Spleen (tissue), 11 donors: ENCODE measurements around the gene FEN1. TPM values are rescaled to one million over a fixed set of nuclear protein-coding genes. Genes with fewer than 3 reads are reported as not detected.

ENCODE experiments used
- DNase-seq: peaks from one replicate; pipeline ENCODE4 v3.0.0-alpha.2; 2020
- H3K27ac ChIP-seq, 8 donors: fragments of 200-600 bp; sonication (generic) in 7 of 8; 1 replicate in 4 of 8; 2 replicates in 4 of 8; pipeline versions ENCODE4 v1.5.0 to v1.8.0; 2016 to 2021; ENCODE audit warnings: inconsistent platforms in 4 of 8, mild to moderate bottlenecking in 4 of 8, moderate library complexity in 1 of 8
- H3K27me3 ChIP-seq, 7 donors: fragments of 200-600 bp; sonication (generic) in 6 of 7; replicated peaks in 1 of 7; 1 replicate in 4 of 7; 2 replicates in 3 of 7; pipeline versions ENCODE4 v1.5.0 to v1.8.0; 2016 to 2021; ENCODE audit warnings: inconsistent platforms in 3 of 7, mild to moderate bottlenecking in 1 of 7
- H3K36me3 ChIP-seq, 6 donors: fragments of 200-600 bp; sonication (generic) in 5 of 6; 1 replicate in 4 of 6; 2 replicates in 2 of 6; pipeline versions ENCODE4 v1.5.0 to v1.8.0; 2016 to 2021; ENCODE audit warnings: inconsistent platforms in 2 of 6
- H3K4me1 ChIP-seq, 6 donors: fragments of 200-600 bp; sonication (generic) in 5 of 6; 1 replicate in 3 of 6; 2 replicates in 3 of 6; pipeline versions ENCODE4 v1.5.0 to v1.8.0; 2016 to 2021; ENCODE audit warnings: inconsistent platforms in 3 of 6
- H3K4me3 ChIP-seq, 8 donors: fragments of 200-600 bp; sonication (generic) in 7 of 8; 1 replicate in 4 of 8; 2 replicates in 4 of 8; pipeline versions ENCODE4 v1.5.0 to v1.8.0; 2016 to 2021; ENCODE audit warnings: inconsistent platforms in 4 of 8, mild to moderate bottlenecking in 4 of 8, moderate library complexity in 2 of 8
- H3K9me3 ChIP-seq, 8 donors: fragments of 200-600 bp; sonication (generic) in 7 of 8; 1 replicate in 4 of 8; 2 replicates in 4 of 8; pipeline versions ENCODE4 v1.5.0 to v1.8.0; 2016 to 2021; ENCODE audit warnings: inconsistent platforms in 4 of 8
- POLR2A ChIP-seq, 3 donors: fragments of 450-650 bp; IDR thresholded peaks; one replicate each; pipeline ENCODE4 v1.5.1; 2017; ENCODE audit warnings: antibody characterized with exemption in 3 of 3, mild to moderate bottlenecking in 1 of 3
- POLR2AphosphoS5 ChIP-seq, 3 donors: sonication (generic); formaldehyde crosslinking; IDR thresholded peaks; one replicate each; pipeline ENCODE4 v1.5.1; 2017; ENCODE audit warnings: antibody characterized with exemption in 3 of 3
- WGBS, 5 donors: extraction: QIAGEN DNeasy Blood & Tissue Kit in 3 of 5; methylation state at CpG; one replicate each; pipeline versions ENCODE4 v1.1.5 to v1.1.7; 2013 to 2018; 5-methylcytosine and 5-hydroxymethylcytosine counted together
- intact Hi-C: fragments of 100-400 bp; cut with DNase I; formaldehyde crosslinking; loops from one replicate; pipeline ENCODE4 v1.15.0; 2023; ENCODE audit warnings: low total_unique reads
- polyA plus RNA-seq, 3 donors: library from polyadenylated mRNA; stranded (reverse); fragments of 200-250 nt; gene quantifications; one replicate each; pipeline ENCODE4 v1.2.1, GENCODE V29; 2013
- total RNA-seq, 7 donors: library from RNA; depleted of rRNA in 3 of 7; stranded (reverse); fragments of >200 nt in 3 of 7; fragmentation: NEBNext Ultra II Directional in 4 of 7; extraction: Animal tissue kit (Norgen Biotek cat#: 25700) in 4 of 7; gene quantifications; one replicate each; pipeline versions ENCODE4 v1.1.0 to v1.2.1, GENCODE V29; 2016 to 2021
- TF ChIP-seq, protein P1 (sequence below), 11 experiments: fragments of 200-600 bp in 7 of 11; fragments of 450-650 bp in 4 of 11; sonication (generic) in 4 of 11; IDR thresholded peaks in 8 of 11; conservative IDR thresholded peaks in 3 of 11; 1 replicate in 7 of 11; 2 replicates in 4 of 11; pipeline versions ENCODE4 v1.4.0 to v1.8.0; 2016 to 2021; ENCODE audit warnings: antibody characterized with exemption in 11 of 11, inconsistent platforms in 4 of 11, mild to moderate bottlenecking in 1 of 11
- donor health status: healthy with polysubstance abuse.
- donor health status: DM: no; HTN: no; CAD: no; lungs with moderate emphysema.
- donor health status: DM: no; HTN: no; CAD: no.
- donor health status: Bipolar disorder and iron deficiency.
- donor health status: healthy.
- donor health status: DM: no; HTN: no; CAD: no.
- donor health status: DM: yes; HTN: yes; CAD: no.

The FEN1 gene
- total and polyA plus RNA-seq, 10 donors: 7.3 to 17.2 (median 14.8) TPM

DNA sequence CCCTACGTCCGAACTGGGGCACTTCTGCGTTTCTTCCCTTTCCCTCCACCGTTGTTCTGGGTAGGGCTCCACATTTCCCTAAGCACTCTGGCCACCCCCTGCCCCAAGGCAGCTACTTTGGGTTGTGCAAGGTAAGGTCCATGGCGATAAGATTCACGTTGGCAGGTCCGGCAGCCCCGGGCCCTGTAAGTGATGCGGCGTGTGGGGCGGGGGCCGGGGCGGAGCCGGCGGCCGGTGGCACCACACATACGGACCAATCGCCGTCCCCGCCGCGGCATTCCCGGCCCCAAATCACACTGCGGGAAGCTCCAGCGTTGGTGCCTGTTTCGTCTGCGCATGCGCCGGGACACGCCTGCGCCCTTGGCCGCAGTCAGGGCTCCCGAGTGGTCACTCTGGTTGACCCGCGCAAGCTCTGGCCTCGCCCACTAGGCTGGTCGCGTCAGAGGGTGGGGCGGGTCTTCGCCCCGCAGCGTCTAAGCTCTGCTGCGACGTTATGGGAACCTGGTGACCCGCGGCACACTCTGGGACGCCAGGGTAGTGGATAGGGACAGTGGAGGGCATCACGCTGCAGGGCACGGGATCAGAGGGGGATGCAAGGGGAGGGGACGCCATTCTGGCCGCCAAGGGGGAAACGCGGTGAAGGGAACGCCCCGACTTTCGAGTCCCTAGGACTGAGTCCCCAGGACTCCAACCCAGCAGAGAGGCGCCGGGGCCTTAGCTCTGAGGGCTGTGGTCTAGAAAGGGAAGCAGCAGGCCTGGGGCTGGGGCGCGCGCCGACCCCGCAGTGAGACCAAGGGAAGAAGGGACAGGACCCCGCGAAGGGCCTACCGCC lies 22.5 kb downstream of the FEN1 start:
- DNase-seq: peak; percentile 94
- H3K27me3 ChIP-seq: peaks cover 0 to 34% (median 8%) of the 10 kb centered on the region in 7 donors
- peaks cover 3 to 39% (median 26%) of the 10 kb centered on the region in 6 donors for H3K4me1 ChIP-seq
- intact Hi-C loops: no loop called here
- no peaks in the 10 kb centered on the region for H3K9me3 ChIP-seq
- 1 to 3% (median 1%) methylated on average over 5 to 66 of the region's 66 CpGs for WGBS, 5 donors
- peak overlapping the region; percentile 56 to 85 (median 70) for H3K4me3 ChIP-seq
- peak overlapping the region; percentile 77 to 95 (median 92) for H3K27ac ChIP-seq
- TF ChIP-seq POLR2AphosphoS5 (IDR thresholded peaks at IDR 0.05): peak; percentile 95 to 98 (median 98)
- TF ChIP-seq POLR2A (IDR thresholded peaks at IDR 0.05): peak in 2 of 3 donors; percentile 70 to 72
- TF ChIP-seq, protein P1, sequence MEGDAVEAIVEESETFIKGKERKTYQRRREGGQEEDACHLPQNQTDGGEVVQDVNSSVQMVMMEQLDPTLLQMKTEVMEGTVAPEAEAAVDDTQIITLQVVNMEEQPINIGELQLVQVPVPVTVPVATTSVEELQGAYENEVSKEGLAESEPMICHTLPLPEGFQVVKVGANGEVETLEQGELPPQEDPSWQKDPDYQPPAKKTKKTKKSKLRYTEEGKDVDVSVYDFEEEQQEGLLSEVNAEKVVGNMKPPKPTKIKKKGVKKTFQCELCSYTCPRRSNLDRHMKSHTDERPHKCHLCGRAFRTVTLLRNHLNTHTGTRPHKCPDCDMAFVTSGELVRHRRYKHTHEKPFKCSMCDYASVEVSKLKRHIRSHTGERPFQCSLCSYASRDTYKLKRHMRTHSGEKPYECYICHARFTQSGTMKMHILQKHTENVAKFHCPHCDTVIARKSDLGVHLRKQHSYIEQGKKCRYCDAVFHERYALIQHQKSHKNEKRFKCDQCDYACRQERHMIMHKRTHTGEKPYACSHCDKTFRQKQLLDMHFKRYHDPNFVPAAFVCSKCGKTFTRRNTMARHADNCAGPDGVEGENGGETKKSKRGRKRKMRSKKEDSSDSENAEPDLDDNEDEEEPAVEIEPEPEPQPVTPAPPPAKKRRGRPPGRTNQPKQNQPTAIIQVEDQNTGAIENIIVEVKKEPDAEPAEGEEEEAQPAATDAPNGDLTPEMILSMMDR (IDR thresholded peaks at IDR 0.05 in 8 of 11, conservative IDR thresholded peaks at IDR 0.05 in 3 of 11): no peak
- H3K36me3 ChIP-seq: peaks cover 0 to 24% (median 2%) of the 10 kb centered on the region in 6 donors

DNA sequence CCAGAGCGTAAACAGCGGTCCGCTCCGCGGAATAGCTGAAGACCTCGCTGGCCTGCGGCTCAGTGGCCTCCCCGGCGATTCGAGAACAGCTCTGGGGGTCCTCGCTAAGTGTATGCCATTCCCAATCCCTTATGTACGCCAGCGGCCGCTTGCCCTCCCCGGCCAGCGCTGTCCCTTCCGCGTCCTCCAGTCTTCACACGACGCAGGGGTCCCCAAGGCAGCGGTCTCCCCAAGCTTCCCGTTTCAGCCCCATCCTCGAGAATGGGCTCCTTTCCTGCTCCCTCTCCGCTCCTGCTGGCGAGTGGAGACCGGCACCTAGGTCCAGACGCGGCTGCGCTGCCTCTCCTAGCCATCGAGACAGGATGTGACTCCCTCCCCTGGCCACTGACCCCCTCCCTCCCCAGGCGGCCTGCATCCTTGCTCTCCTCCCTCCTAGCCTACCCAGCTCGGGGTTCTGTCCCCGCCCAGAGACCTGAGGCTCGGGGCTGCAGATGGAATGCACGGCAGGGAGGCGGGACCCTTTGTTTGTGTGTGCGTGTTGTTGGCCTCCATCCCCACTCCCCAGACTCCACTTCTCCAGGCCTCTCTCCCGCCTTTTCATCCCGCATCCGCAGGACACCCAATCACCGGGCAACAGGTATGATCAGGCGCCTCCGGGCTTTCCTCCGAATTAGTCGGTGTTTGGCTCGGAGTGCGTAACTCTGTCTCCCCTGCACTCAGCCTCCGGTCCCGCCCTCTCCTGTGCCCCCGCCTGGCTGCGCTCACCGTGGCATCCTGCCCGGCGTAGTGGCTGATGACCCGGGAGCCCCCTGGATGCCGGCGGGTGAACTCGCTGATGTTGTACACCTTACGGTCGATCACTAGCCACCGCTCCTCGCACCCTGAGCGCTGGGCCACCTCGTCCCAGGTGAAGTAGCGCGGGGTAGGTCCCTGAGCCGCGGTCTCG lies 23.4 kb downstream of the FEN1 start:
- DNase-seq: peak; percentile 87
- H3K36me3 ChIP-seq: peaks cover 0 to 16% (median 0%) of the 10 kb centered on the region in 6 donors
- no peaks in the 10 kb centered on the region for H3K9me3 ChIP-seq
- 0 to 1% (median 0%) methylated on average over 36 to 69 of the region's 69 CpGs for WGBS, 5 donors
- peak overlapping the region; percentile 56 to 85 (median 70) for H3K4me3 ChIP-seq
- peaks cover 0 to 34% (median 8%) of the 10 kb centered on the region in 7 donors for H3K27me3 ChIP-seq
- intact Hi-C loops: no loop called here
- TF ChIP-seq POLR2AphosphoS5 (IDR thresholded peaks at IDR 0.05) (peak in 2 of 3 donors; percentile 4 to 10), POLR2A (IDR thresholded peaks at IDR 0.05) (no peak)
- H3K4me1 ChIP-seq: peaks cover 3 to 39% (median 26%) of the 10 kb centered on the region in 6 donors
- H3K27ac ChIP-seq: peak overlapping the region; percentile 77 to 95 (median 92)

DNA sequence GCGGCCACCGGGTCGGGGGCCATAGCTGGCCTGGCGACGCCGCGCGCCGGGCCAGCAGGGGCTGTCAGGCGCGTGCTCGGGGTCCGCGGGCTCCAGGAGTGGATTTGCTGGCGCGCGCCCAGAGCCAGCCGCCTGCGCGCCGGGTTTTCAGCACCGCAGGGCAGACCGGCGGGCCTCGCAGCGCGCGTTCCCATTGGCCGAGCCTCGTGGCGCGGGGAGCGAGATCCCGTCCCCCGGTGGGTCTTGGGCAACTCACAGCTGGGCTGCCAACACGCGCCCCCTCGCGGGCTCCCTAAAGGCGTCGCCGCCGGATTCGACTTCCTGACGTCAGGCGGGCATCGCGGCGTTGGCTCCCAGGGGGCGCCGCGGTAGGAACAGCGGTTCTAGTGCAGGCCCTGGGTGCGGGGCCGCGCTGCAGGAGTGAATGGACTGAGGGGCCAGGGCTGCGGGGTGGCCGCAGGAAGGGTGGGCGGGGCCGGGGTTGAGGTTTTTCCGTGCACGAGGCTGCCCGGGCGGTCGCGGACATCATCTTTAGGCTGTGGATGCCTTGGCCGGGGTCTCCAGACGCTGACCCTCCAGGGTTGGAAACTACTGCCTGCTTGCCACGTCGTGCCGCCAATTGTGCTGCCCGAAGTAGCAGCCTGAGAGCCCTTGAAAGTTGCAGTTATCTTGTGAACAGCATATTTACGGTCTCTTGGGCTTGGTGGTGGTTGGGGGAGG lies 24.2 kb downstream of the FEN1 start, which contains the start of gene FADS1:
FADS1 (minus strand) TSS at position 268 of the 720 bp plus-strand sequence; CDS start at position 194, 74 bp downstream.
- intact Hi-C loops: no loop called here
- Histone ChIP-seq H3K4me3 (peak within 1 kb of the TSS; percentile 56 to 85 (median 70)), H3K4me1 (peaks cover 3 to 39% (median 26%) of the 10 kb centered on the region in 6 donors), H3K36me3 (peaks cover 0 to 7% (median 0%) of the 10 kb centered on the region in 6 donors), H3K27ac (peak within 1 kb of the TSS; percentile 77 to 95 (median 92)), H3K9me3 (no peaks in the 10 kb centered on the region), H3K27me3 (peaks cover 0 to 34% (median 8%) of the 10 kb centered on the region in 7 donors)
- WGBS, 5 donors: 0 to 1% (median 1%) methylated on average over 26 to 73 of the region's 73 CpGs
- peak; percentile 92 for DNase-seq
- peak; percentile 63 to 89 (median 84) for TF ChIP-seq POLR2AphosphoS5 (IDR thresholded peaks at IDR 0.05)
- no peak for TF ChIP-seq POLR2A (IDR thresholded peaks at IDR 0.05)
- TF ChIP-seq, protein P1 (IDR thresholded peaks at IDR 0.05 in 8 of 11, conservative IDR thresholded peaks at IDR 0.05 in 3 of 11): peak in 10 of 11 experiments; percentile 14 to 78 (median 58)
